HuH-7.5 (cell line): ENCODE results near the gene ASTN2.
"Not testable (repeated sequence)": the region's sequence is repeated elsewhere in the genome, so short reads cannot be mapped to it uniquely, and the experiment has no call there.

Experiments
- DNase-seq: peaks from one replicate; pipeline ENCODE4 v3.0.0; 2011; ENCODE audit warnings: low spot score

ASTN2 gene

GRCh38 chr9:116479056-116479544 is 935.8 kb downstream of the ASTN2 start:
- no peak for DNase-seq

DNA sequence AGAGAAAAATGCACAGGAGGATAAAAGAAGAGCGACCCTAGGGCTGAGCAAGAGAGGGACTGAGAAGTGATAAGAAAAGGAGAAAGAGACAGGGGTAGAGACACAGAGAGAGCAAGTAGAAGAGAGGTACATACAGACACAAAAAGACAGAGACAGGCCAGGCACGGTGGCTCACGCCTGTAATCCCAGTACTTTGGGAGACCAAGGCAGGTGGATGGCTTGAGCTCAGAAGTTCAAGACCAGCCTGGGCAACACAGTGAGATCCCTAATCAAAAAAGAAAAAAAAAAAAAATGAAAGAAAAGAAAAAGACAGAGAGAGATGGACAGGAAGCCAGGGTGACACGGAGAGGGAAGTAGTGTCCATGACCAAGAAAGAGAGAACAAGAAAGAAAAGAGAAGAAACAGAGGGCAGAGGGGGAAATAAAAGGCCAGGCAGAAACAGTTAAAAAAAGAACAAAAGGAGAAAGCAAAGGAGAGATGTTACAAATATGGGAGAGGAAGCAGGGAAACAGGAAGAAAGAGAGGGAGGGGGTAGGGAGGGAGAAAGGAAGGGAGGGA is 937.2 kb downstream of the ASTN2 start:
- no peak for DNase-seq

- no peak for DNase-seq
These were observed 937.9 kb downstream of the ASTN2 start for GRCh38 chr9:116476935-116477381.

- no peak for DNase-seq
These were observed 938.9 kb downstream of the ASTN2 start for GRCh38 chr9:116476002-116476401.

GRCh38 chr9:116475201-116475600 is 939.7 kb downstream of the ASTN2 start:
- DNase-seq = no peak

GRCh38 chr9:116471944-116472506 is 942.8 kb downstream of the ASTN2 start:
- no peak for DNase-seq

GRCh38 chr9:116471093-116471906 is 943.6 kb downstream of the ASTN2 start:
- peak; percentile 32 for DNase-seq

DNA sequence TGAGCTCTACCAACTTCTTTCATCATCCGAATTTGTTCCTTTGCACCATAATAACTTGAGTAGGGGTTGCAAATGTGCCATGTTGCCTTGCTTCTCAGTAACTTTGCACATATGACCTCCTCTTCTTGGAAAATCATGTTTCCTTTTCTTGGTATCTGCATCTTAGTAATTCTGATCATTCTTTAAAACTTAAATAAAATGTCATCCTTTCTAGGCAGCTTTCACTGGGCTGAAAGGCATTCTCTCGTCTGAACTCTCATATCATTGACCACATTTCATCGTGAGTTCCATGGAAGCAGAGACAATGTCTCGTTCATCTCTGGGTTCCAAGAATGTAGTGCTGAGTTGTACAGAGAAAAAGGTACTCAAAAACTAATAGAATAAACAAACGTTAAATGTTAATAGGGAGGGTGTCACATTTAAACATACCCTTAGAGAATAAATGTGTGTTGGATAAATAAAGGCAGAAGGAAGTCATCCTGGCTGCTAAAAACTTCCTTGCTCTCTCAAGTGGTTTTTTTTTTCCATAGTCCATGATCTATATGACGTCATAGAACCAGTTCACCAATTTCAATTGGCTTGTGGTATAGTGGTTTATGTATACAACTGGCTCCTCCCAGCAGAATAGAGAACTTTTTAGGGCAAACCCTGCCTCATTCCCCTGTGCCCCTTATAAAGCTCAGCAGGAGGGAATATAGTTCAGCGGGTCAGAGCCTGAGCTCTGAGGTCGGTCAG is 945.9 kb downstream of the ASTN2 start:
- no peak for DNase-seq

GRCh38 chr9:116468369-116468768 is 946.5 kb downstream of the ASTN2 start:
- DNase-seq = no peak

- no peak for DNase-seq
These were observed 947.0 kb downstream of the ASTN2 start for GRCh38 chr9:116467740-116468351.

DNA sequence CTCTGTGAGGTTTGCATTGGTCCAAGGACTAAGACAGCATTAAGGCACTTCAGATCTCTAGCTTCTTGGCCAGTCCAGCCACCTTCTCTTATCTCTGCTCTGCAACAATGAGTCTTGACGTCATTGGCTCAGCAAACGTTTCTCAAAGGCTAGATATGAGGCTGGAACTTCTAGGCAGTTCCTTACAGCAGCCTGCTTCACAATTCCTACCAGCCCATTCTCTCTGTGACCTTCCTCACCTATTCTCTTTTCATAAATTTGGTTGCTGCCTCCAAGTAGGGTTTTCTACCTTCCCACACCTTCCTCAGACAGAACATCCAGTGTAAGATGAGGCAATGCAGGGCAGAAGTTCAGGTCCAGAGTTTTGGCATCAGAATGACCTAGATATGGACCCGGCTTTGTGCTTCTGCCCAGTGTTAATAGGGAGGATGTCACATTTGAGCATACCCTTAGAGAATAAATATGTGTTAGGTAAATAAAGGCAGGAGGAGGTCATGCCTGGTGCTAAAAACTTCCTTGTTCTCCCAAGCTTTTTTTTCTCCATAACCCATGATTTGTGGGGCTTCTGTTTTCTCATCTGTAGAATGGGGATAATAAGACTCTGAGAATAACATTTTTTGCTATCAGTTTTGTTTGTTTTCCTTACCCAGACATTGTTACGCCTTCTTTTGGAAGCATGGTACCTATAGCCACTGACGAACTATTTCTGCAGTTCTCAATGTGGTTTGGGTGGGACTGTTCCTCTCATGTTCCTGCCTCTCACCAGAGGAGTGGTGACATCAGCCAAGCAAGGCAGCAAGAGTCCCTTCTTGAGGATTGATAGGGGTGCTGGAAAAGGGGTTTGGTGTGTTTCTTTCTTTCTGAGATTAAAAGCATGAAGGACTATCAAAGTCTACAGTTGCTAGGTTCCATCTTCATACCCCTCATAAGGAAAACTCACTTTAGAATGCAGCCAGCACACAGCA is 948.3 kb downstream of the ASTN2 start:
- no peak for DNase-seq

DNA sequence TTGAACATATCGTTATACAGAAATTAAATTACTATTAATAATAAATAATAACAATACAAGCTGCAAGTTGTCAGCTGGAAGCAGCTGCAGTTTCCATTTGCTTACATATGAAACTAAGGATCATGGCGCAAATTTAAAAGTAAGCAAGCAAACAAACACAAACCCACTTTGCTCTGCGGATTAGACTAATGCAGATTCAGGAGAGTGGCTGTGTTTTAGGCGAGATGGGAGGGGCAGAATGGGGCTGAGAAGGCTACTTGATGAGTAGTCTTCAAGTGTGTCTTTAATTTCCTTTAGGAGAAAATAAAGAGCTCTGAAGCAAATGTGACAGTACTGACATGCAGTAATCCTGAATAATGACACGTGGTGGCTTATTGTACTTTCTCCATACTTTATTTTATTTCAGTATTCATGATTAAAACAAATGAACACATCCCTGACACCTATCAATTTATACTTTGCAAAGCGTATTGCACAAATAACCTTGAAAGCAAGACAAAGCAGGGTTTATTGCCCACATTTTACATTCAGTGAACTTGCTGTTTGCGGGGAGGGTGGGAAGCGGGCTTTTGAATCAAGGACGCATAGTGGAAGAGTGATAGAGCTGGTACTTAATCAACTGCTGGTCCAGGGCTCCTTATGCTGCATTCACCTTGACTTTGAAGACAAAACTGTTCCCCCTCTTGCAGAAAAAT is 949.1 kb downstream of the ASTN2 start:
- no peak for DNase-seq

GRCh38 chr9:116464987-116465571 is 949.8 kb downstream of the ASTN2 start:
- no peak for DNase-seq

DNA sequence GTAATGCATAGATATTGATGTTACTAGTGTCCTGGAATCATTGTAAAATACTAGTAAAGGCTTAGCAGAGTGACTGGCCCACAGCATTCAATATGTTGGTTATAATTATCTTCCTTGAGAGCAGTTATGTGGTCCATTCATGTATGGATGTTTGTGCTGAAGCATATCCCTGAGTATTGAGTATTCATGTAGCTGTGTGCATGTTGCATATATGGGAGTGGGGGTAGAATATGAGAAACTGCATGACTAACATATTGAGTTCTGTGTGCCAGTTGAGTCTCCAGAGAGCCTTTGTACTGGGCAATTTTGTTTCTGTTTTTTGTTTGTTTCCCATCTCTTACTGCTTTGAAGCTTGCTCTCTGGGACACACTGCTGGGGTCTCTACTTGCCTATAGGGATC is 950.4 kb downstream of the ASTN2 start:
- DNase-seq = no peak

DNA sequence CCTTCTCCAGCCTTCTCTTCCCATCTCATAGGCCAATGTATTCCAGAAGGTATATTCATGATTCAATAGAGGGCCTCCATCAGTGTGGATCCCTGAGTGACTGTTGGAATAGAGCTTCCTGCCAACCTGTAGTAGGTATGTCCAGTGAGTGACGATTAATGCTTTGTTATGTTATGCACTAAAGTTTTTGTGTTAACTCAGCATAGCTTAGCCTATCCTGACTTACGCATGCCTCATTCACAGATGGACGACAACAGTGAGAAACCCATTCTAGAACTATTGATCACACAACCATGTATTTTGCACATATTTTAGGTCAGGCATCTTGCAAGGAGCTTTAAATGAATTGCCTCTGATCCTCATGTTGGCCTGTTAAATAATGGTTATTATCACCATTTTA is 953.2 kb downstream of the ASTN2 start:
- DNase-seq = no peak

GRCh38 chr9:116460026-116460425 is 954.8 kb downstream of the ASTN2 start:
- DNase-seq = no peak

- DNase-seq = no peak
These were observed 955.3 kb downstream of the ASTN2 start for GRCh38 chr9:116459576-116459975.

GRCh38 chr9:116456490-116457088 is 958.3 kb downstream of the ASTN2 start:
- no peak for DNase-seq

- DNase-seq = not testable (repeated sequence)
These were observed 960.3 kb downstream of the ASTN2 start for GRCh38 chr9:116454539-116454938.
